ENCODE results near the gene PBX4. TPM values are rescaled to one million over a fixed set of nuclear protein-coding genes. Genes with fewer than 3 reads are reported as not detected.

Gene PBX4
- total and polyA plus RNA-seq, 2 experiments from 2014 or later, result 3.2 to 4.3 TPM

DNA sequence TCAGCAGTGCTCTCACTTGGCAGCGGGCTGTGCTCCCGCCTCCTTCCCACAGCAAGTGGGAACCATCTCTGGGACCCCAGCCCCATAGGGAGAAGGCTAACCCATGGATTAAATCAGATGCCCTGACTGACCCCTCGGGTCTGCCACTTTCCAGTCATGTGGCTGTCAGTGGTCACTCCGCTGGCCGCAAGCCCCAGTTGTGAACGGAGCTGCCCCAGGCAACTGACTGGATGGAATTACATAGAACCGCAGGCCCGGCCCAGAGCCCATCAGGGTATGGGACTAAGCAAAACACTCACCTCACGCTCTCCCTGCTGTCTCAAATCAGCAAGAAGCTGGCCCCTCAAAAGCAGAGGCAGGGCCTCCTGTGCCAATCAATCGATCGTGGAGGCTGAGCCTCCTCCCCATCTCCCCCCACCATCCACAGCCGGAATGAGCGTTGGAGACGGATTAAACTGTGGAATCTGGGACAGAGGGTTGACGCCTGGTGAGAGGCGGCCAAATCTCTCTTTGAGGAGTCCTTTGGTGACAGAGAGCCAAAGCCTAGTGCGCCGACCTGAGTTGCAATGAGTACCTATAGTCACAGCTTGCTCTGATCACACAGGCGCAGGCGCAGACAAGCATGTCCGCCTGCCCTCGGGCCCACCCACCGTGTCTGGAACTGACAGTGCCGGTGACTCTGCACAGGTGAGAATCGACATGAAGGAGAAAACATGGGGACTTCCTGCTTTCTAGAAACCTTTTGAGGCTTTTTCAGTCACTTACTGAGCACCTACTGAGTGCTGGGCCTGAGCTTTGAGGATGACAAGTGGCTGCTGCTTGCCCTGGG is 38.7 kb downstream of the PBX4 start:
- TF ChIP-seq EZH2phosphoT487 (IDR thresholded peaks at IDR 0.05; ENCODE audit: low read depth, severe bottlenecking, unreplicated experiment), result no peak
- TF ChIP-seq, protein P1, sequence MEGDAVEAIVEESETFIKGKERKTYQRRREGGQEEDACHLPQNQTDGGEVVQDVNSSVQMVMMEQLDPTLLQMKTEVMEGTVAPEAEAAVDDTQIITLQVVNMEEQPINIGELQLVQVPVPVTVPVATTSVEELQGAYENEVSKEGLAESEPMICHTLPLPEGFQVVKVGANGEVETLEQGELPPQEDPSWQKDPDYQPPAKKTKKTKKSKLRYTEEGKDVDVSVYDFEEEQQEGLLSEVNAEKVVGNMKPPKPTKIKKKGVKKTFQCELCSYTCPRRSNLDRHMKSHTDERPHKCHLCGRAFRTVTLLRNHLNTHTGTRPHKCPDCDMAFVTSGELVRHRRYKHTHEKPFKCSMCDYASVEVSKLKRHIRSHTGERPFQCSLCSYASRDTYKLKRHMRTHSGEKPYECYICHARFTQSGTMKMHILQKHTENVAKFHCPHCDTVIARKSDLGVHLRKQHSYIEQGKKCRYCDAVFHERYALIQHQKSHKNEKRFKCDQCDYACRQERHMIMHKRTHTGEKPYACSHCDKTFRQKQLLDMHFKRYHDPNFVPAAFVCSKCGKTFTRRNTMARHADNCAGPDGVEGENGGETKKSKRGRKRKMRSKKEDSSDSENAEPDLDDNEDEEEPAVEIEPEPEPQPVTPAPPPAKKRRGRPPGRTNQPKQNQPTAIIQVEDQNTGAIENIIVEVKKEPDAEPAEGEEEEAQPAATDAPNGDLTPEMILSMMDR (IDR thresholded peaks at IDR 0.05; ENCODE audit: poor library complexity), result no peak
- TF ChIP-seq EZH2 (IDR thresholded peaks at IDR 0.05; ENCODE audit: borderline replicate concordance), result no peak
- H3K9me3 ChIP-seq (ENCODE audit: low read depth), result no peaks in the 10 kb centered on the region
- no peak overlapping the region for H3K27ac ChIP-seq
- H4K20me1 ChIP-seq (ENCODE audit: insufficient read depth, poor library complexity, severe bottlenecking), result no peaks in the 10 kb centered on the region
- H2AFZ ChIP-seq, result no peak overlapping the region
- H3K27me3 ChIP-seq, result no peaks in the 10 kb centered on the region
- no peaks in the 10 kb centered on the region for H3K79me2 ChIP-seq
- no peak for DNase-seq (ENCODE audit: low spot score)
- no peaks in the 10 kb centered on the region for H3K9me2 ChIP-seq (replicated peaks; ENCODE audit: insufficient read depth)
- 93% methylated on average over 24 of the region's 25 CpGs for WGBS (ENCODE audit: low lambda C conversion rate, missing lambda C conversion rate)
- no peaks in the 10 kb centered on the region for H3K4me1 ChIP-seq (ENCODE audit: insufficient read depth)
- no peak overlapping the region for H3K4me2 ChIP-seq
- no peak overlapping the region for H3K4me3 ChIP-seq
- H3K36me3 ChIP-seq (replicated peaks; ENCODE audit: insufficient read depth, low read depth), result no peaks in the 10 kb centered on the region

DNA sequence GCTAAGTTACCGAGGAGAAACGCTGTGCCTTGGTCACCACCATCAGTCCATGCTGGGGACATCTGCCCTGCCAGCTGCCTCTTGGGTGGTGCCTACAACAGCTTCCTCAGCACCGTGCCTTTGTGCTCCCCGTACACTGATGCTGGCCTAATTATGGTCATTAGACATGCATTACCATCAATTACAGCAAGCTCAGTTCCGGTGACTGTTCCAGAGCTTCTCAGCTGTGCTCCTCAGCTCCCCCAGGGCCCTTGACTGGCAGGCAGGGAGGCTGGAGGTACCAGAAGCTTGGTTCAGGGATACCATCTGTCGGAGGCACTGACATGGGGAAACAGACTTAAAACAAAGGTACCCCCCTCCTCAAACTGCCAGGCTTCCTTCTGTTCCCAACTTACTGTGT is 40.2 kb downstream of the PBX4 start:
- 91% methylated on average over 6 of the region's 6 CpGs for WGBS (ENCODE audit: low lambda C conversion rate, missing lambda C conversion rate)
- no peaks in the 10 kb centered on the region for H3K36me3 ChIP-seq (replicated peaks; ENCODE audit: insufficient read depth, low read depth)

DNA sequence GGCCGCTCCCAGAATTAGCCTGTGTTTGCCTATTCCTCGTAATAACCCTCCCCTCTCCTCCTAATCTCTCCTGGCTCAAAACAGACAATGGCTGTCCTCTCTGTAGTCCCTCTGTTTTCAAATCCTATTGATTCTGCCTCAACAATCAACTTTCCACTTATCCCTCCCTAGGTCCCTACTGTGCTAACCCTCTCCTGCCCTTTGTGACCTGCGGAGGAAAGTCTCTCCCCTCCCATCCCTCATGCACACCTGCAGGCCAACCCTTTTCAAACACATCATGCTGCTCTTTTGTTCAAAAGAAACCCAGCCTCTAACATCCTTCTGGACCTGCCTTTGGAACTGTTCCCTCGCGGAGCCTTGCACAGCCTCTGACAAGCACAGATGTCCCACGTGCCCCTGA is 43.1 kb downstream of the PBX4 start:
- Histone ChIP-seq H3K27me3 (no peaks in the 10 kb centered on the region), H4K20me1 (ENCODE audit: insufficient read depth, poor library complexity, severe bottlenecking) (no peaks in the 10 kb centered on the region), H3K36me3 (replicated peaks; ENCODE audit: insufficient read depth, low read depth) (no peaks in the 10 kb centered on the region), H3K4me1 (ENCODE audit: insufficient read depth) (no peaks in the 10 kb centered on the region), H3K4me2 (no peak overlapping the region), H3K9me3 (ENCODE audit: low read depth) (no peaks in the 10 kb centered on the region), H2AFZ (no peak overlapping the region), H3K27ac (no peak overlapping the region), H3K9me2 (replicated peaks; ENCODE audit: insufficient read depth) (no peaks in the 10 kb centered on the region), H3K79me2 (no peaks in the 10 kb centered on the region), H3K4me3 (no peak overlapping the region)
- WGBS (ENCODE audit: low lambda C conversion rate, missing lambda C conversion rate), result 65% methylated on average over 6 of the region's 6 CpGs
- no peak for DNase-seq (ENCODE audit: low spot score)
- TF ChIP-seq EZH2 (IDR thresholded peaks at IDR 0.05; ENCODE audit: borderline replicate concordance), result no peak
- TF ChIP-seq, protein P1 (IDR thresholded peaks at IDR 0.05; ENCODE audit: poor library complexity), result no peak
- TF ChIP-seq EZH2phosphoT487 (IDR thresholded peaks at IDR 0.05; ENCODE audit: low read depth, severe bottlenecking, unreplicated experiment), result no peak

More for the DNA sequence above, 40.2 kb downstream of the PBX4 start:
- no peaks in the 10 kb centered on the region for H4K20me1 ChIP-seq (ENCODE audit: insufficient read depth, poor library complexity, severe bottlenecking)
- no peak overlapping the region for H3K27ac ChIP-seq
- no peaks in the 10 kb centered on the region for H3K4me1 ChIP-seq (ENCODE audit: insufficient read depth)
- DNase-seq (ENCODE audit: low spot score), result no peak
- H3K79me2 ChIP-seq, result no peaks in the 10 kb centered on the region
- H3K27me3 ChIP-seq, result no peaks in the 10 kb centered on the region
- H2AFZ ChIP-seq, result no peak overlapping the region
- H3K4me2 ChIP-seq, result no peak overlapping the region
- TF ChIP-seq, protein P1 (IDR thresholded peaks at IDR 0.05; ENCODE audit: poor library complexity), result no peak
- TF ChIP-seq EZH2 (IDR thresholded peaks at IDR 0.05; ENCODE audit: borderline replicate concordance), result no peak
- no peaks in the 10 kb centered on the region for H3K9me3 ChIP-seq (ENCODE audit: low read depth)
- H3K4me3 ChIP-seq, result no peak overlapping the region
- H3K9me2 ChIP-seq (replicated peaks; ENCODE audit: insufficient read depth), result no peaks in the 10 kb centered on the region

Data from hepatocyte (in vitro differentiated cells).